HL-60 (cell line): ENCODE data around the gene CDC42BPB.

Experiments
- DNase-seq, 2 experiments: peaks; one replicate each; pipeline ENCODE4 v3.0.0-alpha.2; 2010 to 2020; ENCODE audit warnings: low read depth in 1 of 2, low spot score in 1 of 2
- H3K27ac ChIP-seq: fragments of 250-450 bp; sonication (Bioruptor Pico); replicated peaks from 2 replicates; pipeline ENCODE4 v1.5.1; 2020; ENCODE audit warnings: mild to moderate bottlenecking, moderate library complexity
- H3K27me3 ChIP-seq: fragments of 250-450 bp; sonication (Bioruptor Pico); 2 replicates; pipeline ENCODE4 v1.5.1; 2021; ENCODE audit warnings: mild to moderate bottlenecking, moderate library complexity; ENCODE audit not compliant: insufficient read depth, poor library complexity, severe bottlenecking
- H3K4me3 ChIP-seq: replicated peaks from 2 replicates; pipeline ENCODE4 v1.5.1; 2011; ENCODE audit warnings: mild to moderate bottlenecking, control low read depth, low read length; ENCODE audit not compliant: insufficient read depth
- GABPA ChIP-seq: IDR thresholded peaks from 2 replicates; pipeline ENCODE4 v1.6.1; 2012; ENCODE audit warnings: low read depth
- POLR2AphosphoS5 ChIP-seq: IDR thresholded peaks from 2 replicates; pipeline ENCODE4 v1.6.1; 2012; ENCODE audit warnings: low read depth
- SPI1 ChIP-seq: IDR thresholded peaks from 2 replicates; pipeline ENCODE4 v1.6.1; 2012; ENCODE audit warnings: low read depth, mild to moderate bottlenecking, borderline replicate concordance
- TF ChIP-seq, protein P1 (sequence below): IDR thresholded peaks from one replicate; pipeline ENCODE4 v1.5.1; 2011; ENCODE audit warnings: low read length, control low read depth, inconsistent platforms; ENCODE audit not compliant: insufficient read depth
- TF ChIP-seq, protein P2 (sequence below): IDR thresholded peaks from 2 replicates; pipeline ENCODE4 v1.6.1; 2012; ENCODE audit warnings: low read depth; ENCODE audit not compliant: insufficient replicate concordance

The CDC42BPB gene

DNA sequence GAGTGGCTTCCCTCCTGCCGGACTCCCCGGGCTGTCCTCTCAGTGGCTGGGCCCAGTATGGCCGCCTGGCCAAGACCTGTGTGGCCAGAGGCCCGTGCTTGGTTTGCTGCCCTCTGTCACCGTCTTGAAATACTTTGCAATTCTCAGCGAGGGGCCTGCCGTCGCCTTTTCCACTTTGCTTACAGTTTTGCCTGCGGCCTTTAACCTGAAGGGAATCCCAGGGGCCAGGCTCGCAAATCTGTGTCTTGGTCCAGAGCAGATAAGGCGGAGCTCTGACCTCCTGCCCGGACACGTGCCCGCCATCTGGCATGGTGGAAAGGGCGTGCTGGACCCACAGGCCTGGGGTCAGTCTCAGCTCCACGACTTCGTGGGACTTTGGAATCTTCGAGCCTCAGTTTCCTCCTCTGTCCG lies 145.8 kb downstream of the CDC42BPB start:
- no peak for TF ChIP-seq POLR2AphosphoS5
- TF ChIP-seq, protein P1, sequence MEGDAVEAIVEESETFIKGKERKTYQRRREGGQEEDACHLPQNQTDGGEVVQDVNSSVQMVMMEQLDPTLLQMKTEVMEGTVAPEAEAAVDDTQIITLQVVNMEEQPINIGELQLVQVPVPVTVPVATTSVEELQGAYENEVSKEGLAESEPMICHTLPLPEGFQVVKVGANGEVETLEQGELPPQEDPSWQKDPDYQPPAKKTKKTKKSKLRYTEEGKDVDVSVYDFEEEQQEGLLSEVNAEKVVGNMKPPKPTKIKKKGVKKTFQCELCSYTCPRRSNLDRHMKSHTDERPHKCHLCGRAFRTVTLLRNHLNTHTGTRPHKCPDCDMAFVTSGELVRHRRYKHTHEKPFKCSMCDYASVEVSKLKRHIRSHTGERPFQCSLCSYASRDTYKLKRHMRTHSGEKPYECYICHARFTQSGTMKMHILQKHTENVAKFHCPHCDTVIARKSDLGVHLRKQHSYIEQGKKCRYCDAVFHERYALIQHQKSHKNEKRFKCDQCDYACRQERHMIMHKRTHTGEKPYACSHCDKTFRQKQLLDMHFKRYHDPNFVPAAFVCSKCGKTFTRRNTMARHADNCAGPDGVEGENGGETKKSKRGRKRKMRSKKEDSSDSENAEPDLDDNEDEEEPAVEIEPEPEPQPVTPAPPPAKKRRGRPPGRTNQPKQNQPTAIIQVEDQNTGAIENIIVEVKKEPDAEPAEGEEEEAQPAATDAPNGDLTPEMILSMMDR = no peak
- TF ChIP-seq GABPA = no peak
- no peak for TF ChIP-seq SPI1
- TF ChIP-seq, protein P2, sequence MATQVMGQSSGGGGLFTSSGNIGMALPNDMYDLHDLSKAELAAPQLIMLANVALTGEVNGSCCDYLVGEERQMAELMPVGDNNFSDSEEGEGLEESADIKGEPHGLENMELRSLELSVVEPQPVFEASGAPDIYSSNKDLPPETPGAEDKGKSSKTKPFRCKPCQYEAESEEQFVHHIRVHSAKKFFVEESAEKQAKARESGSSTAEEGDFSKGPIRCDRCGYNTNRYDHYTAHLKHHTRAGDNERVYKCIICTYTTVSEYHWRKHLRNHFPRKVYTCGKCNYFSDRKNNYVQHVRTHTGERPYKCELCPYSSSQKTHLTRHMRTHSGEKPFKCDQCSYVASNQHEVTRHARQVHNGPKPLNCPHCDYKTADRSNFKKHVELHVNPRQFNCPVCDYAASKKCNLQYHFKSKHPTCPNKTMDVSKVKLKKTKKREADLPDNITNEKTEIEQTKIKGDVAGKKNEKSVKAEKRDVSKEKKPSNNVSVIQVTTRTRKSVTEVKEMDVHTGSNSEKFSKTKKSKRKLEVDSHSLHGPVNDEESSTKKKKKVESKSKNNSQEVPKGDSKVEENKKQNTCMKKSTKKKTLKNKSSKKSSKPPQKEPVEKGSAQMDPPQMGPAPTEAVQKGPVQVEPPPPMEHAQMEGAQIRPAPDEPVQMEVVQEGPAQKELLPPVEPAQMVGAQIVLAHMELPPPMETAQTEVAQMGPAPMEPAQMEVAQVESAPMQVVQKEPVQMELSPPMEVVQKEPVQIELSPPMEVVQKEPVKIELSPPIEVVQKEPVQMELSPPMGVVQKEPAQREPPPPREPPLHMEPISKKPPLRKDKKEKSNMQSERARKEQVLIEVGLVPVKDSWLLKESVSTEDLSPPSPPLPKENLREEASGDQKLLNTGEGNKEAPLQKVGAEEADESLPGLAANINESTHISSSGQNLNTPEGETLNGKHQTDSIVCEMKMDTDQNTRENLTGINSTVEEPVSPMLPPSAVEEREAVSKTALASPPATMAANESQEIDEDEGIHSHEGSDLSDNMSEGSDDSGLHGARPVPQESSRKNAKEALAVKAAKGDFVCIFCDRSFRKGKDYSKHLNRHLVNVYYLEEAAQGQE = no peak

DNA sequence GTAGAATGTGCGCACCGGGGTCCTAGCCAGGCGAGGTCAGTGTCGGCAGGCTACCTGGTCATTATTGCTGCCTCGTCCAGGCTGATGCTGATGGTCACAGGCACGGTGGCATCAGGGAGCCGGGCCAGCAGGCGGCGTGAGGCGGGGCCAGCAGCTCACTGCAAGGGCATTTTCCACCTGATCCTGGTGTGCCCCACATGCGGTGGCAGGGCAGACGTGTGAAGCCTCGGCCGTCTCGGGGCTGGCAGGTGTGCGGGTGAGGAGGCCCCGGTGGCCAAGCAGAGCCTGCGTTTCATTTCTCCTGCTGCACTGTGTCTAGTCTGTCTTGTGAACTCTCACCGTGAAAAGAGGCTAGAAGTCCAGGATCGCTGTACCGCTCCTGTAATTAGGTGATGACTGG lies 146.9 kb downstream of the CDC42BPB start:
- DNase-seq = no peak
- Histone ChIP-seq H3K4me3 (no peak overlapping the region), H3K27ac (no peak overlapping the region), H3K27me3 (no peaks in the 10 kb centered on the region)
- TF ChIP-seq, protein P1 = no peak
- TF ChIP-seq, protein P2 = no peak
- TF ChIP-seq GABPA (no peak), POLR2AphosphoS5 (no peak), SPI1 (no peak)

More for the DNA sequence above, 145.8 kb downstream of the CDC42BPB start:
- Histone ChIP-seq H3K4me3 (no peak overlapping the region), H3K27me3 (no peaks in the 10 kb centered on the region), H3K27ac (no peak overlapping the region)
- DNase-seq = no peak

DNA sequence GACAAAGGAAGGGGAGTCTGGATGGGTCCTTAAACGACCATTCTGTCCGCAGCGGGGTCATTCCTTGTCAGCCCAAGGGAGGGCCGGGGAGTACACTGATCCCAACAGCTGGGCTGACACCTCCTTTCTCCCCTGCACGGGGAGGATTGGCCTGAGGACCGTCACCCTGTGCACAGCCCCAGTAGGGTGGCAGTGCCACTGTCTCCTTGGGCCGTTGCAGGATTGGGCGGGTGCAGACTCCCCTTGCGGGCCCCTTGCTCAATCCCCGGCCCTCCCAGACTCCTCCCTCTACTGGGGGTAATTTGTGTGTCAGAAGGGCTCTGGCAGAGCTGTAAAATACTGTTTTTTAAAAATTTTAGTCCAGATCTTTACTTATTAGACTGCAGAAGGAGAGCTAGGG lies 147.4 kb downstream of the CDC42BPB start:
- DNase-seq = no peak
- Histone ChIP-seq H3K27me3 (no peaks in the 10 kb centered on the region), H3K4me3 (no peak overlapping the region), H3K27ac (no peak overlapping the region)
- no peak for TF ChIP-seq SPI1
- no peak for TF ChIP-seq GABPA
- no peak for TF ChIP-seq POLR2AphosphoS5
- TF ChIP-seq, protein P2 = no peak
- TF ChIP-seq, protein P1 = no peak
